ENCODE data around the gene RABGGTA. TPM values are rescaled to one million over a fixed set of nuclear protein-coding genes. Genes with fewer than 3 reads are reported as not detected.

The RABGGTA gene, protein sequence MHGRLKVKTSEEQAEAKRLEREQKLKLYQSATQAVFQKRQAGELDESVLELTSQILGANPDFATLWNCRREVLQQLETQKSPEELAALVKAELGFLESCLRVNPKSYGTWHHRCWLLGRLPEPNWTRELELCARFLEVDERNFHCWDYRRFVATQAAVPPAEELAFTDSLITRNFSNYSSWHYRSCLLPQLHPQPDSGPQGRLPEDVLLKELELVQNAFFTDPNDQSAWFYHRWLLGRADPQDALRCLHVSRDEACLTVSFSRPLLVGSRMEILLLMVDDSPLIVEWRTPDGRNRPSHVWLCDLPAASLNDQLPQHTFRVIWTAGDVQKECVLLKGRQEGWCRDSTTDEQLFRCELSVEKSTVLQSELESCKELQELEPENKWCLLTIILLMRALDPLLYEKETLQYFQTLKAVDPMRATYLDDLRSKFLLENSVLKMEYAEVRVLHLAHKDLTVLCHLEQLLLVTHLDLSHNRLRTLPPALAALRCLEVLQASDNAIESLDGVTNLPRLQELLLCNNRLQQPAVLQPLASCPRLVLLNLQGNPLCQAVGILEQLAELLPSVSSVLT
- total RNA-seq (14.8 TPM), polyA plus RNA-seq (40.4 TPM)
- long read RNA-seq, donor 1: 0 reads
- long read RNA-seq, donor 2: 0 reads
- long read RNA-seq, donor 3, partial matches to known transcripts: 0 of 1 reads
- long read RNA-seq, donor 3, other reads (novel, unspliced or antisense): 0 of 1 reads
- long read RNA-seq, donor 4, partial matches to known transcripts: 0 of 1 reads
- long read RNA-seq, donor 4, other reads (novel, unspliced or antisense): 0 of 1 reads
- long read RNA-seq, donor 5, transcript RABGGTA-201 (17 exons, 2,088 nt): major isoform, 9 of 12 reads
- long read RNA-seq, donor 5, partial matches to known transcripts: 0 of 12 reads
- long read RNA-seq, donor 5, other reads (novel, unspliced or antisense): 0 of 12 reads
- long read RNA-seq, donor 6, partial matches to known transcripts: 0 of 5 reads
- long read RNA-seq, donor 6, other reads (novel, unspliced or antisense): 0 of 5 reads
- long read RNA-seq, donor 7, partial matches to known transcripts: 0 of 3 reads
- long read RNA-seq, donor 7, other reads (novel, unspliced or antisense): 0 of 3 reads
- long read RNA-seq, donor 8, partial matches to known transcripts: 0 of 1 reads
- long read RNA-seq, donor 8, other reads (novel, unspliced or antisense): 0 of 1 reads
- long read RNA-seq, donor 9, partial matches to known transcripts: 0 of 3 reads
- long read RNA-seq, donor 9, other reads (novel, unspliced or antisense): 0 of 3 reads
- long read RNA-seq, donor 10, partial matches to known transcripts: 0 of 1 reads
- long read RNA-seq, donor 10, other reads (novel, unspliced or antisense): 0 of 1 reads

DNA sequence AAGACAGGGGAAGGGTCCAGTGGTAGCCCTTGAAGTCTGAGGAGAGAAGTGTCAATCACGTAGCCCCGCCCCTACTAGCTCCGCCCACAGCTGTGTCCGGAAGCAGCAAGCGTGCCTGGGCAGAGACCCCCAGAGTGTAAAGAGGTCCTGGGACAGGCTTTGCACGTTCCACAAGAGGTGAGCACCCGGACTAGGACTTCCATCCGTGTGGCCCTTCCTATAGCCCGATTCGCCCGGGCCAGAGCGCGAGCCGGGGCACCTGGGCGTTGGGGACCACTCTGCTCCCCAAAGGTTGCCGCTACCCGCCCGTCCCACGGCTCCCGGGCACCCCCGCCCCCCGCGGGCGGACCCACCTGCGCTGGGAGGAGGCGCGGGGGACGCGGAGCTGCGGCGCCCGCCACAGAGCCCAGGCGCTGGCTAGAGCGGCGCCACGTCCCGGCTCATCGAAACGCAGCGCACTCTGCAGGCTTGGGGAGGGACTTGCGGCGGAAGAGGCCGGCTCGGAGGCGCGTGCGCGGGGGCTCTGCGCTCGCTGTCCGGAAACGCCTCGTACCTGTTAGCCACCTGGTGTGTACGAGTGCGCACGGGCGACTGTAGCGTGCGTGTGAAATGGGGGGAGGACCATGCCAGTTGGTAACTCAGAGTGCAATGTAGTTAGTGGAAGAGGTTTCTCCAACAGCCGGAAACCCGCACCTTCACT lies at the start of gene RABGGTA:
TSS of gene RABGGTA (minus strand) at position 464 of the 700 bp plus-strand sequence. CDS start 482 bp downstream, outside the sequence.
- H3K9me3 ChIP-seq (ENCODE audit: control insufficient read depth in 2 of 2, insufficient read depth in 1 of 2, low read length in 1 of 2): no peaks in the 10 kb centered on the region
- DNase-seq (ENCODE audit: low read depth in 6 of 9, low spot score in 9 of 9): peak; percentile 80 to 96 (median 88)
- peak within 1 kb of the TSS; percentile 67 to 83 for H3K4me3 ChIP-seq (ENCODE audit: low read length in 2 of 2)
- H3K27ac ChIP-seq (ENCODE audit: low read depth in 1 of 2, low read length in 1 of 2): peak within 1 kb of the TSS; percentile 94 to 99
- peaks cover 11 to 26% of the 10 kb centered on the region in 2 donors for H3K4me1 ChIP-seq (ENCODE audit: control insufficient read depth in 2 of 2, insufficient read depth in 2 of 2, low read length in 2 of 2)
- H3K36me3 ChIP-seq (ENCODE audit: control insufficient read depth in 2 of 2, insufficient read depth in 2 of 2, low read length in 1 of 2): peaks cover 5 to 17% of the 10 kb centered on the region in 2 donors
- H3K27me3 ChIP-seq (ENCODE audit: control insufficient read depth in 2 of 2, insufficient read depth in 1 of 2, low read length in 1 of 2): no peaks in the 10 kb centered on the region
- under 1% methylated on average over 61 of the region's 61 CpGs for WGBS

DNA sequence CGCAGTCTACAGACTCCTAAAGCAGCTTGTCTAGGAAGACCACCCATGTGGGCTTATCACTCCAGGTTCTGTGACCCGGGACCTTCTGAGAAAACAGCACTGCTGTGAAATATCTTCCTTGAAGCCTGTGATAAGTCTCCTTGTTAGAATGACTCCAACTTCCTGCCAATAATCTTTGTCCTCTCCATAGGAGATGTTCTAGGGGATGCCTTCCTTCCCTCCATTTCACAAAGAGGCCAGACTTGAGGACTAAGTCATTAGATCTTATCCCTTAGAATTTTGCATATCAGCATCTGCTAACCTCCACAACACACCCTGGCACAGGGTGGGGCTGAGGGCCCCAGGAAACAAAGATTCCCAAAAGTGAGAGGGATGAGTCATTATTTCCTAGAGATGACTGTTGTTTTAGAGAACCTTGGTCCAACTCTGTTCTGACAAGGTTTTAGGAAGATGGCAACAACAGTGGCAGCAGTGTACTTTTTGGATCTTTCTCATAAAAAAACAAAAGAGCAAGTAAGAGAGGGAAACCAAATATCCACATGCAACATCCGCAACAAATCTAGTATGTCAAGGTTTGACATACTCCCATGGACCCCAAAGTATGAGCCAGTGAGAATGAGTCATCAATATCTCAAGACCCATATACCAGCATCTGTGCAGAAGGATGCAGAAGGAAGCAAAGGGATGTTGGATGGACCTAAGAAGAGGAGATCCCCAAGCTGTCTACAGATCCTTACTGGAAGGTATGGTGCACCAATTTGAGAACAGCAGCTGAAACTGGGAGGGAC lies 45.9 kb upstream of the RABGGTA start:
- Histone ChIP-seq H3K4me1 (ENCODE audit: control insufficient read depth in 2 of 2, insufficient read depth in 2 of 2, low read length in 2 of 2) (peaks cover 0 to 21% of the 10 kb centered on the region in 2 donors), H3K4me3 (ENCODE audit: low read length in 2 of 2) (no peak overlapping the region), H3K27me3 (ENCODE audit: control insufficient read depth in 2 of 2, insufficient read depth in 1 of 2, low read length in 1 of 2) (peaks cover 0 to 10% of the 10 kb centered on the region in 2 donors), H3K27ac (ENCODE audit: low read depth in 1 of 2, low read length in 1 of 2) (no peak overlapping the region), H3K36me3 (ENCODE audit: control insufficient read depth in 2 of 2, insufficient read depth in 2 of 2, low read length in 1 of 2) (no peaks in the 10 kb centered on the region), H3K9me3 (ENCODE audit: control insufficient read depth in 2 of 2, insufficient read depth in 1 of 2, low read length in 1 of 2) (no peaks in the 10 kb centered on the region)
- DNase-seq (ENCODE audit: low read depth in 6 of 9, low spot score in 9 of 9): no peak
- 96% methylated on average over 3 of the region's 3 CpGs for WGBS

DNA sequence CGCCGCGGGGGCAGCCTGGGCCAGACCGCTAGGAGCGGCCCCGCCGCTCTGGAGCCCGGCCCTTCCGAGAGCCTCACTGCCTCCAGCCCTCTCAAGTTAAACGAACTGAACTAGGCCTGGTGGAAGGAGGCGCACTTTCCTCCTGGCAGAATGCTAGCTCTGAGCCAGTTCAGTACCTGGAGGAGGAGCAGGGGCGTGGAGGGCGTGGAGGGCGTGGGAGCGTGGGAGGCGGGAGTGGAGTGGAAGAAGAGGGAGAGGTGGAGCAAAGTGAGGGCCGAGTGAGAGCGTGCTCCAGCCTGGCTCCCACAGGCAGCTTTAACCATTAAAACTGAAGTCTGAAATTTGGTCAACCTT lies 45.2 kb upstream of the RABGGTA start:
- DNase-seq (ENCODE audit: low read depth in 6 of 9, low spot score in 9 of 9): no peak
- Histone ChIP-seq H3K9me3 (ENCODE audit: control insufficient read depth in 2 of 2, insufficient read depth in 1 of 2, low read length in 1 of 2) (no peaks in the 10 kb centered on the region), H3K4me3 (ENCODE audit: low read length in 2 of 2) (no peak overlapping the region), H3K27me3 (ENCODE audit: control insufficient read depth in 2 of 2, insufficient read depth in 1 of 2, low read length in 1 of 2) (peaks cover 0 to 11% of the 10 kb centered on the region in 2 donors), H3K27ac (ENCODE audit: low read depth in 1 of 2, low read length in 1 of 2) (peak overlapping the region in 1 of 2 donors; percentile 38), H3K36me3 (ENCODE audit: control insufficient read depth in 2 of 2, insufficient read depth in 2 of 2, low read length in 1 of 2) (no peaks in the 10 kb centered on the region), H3K4me1 (ENCODE audit: control insufficient read depth in 2 of 2, insufficient read depth in 2 of 2, low read length in 2 of 2) (peaks cover 0 to 29% of the 10 kb centered on the region in 2 donors)
- WGBS: 94% methylated on average over 18 of the region's 18 CpGs

DNA sequence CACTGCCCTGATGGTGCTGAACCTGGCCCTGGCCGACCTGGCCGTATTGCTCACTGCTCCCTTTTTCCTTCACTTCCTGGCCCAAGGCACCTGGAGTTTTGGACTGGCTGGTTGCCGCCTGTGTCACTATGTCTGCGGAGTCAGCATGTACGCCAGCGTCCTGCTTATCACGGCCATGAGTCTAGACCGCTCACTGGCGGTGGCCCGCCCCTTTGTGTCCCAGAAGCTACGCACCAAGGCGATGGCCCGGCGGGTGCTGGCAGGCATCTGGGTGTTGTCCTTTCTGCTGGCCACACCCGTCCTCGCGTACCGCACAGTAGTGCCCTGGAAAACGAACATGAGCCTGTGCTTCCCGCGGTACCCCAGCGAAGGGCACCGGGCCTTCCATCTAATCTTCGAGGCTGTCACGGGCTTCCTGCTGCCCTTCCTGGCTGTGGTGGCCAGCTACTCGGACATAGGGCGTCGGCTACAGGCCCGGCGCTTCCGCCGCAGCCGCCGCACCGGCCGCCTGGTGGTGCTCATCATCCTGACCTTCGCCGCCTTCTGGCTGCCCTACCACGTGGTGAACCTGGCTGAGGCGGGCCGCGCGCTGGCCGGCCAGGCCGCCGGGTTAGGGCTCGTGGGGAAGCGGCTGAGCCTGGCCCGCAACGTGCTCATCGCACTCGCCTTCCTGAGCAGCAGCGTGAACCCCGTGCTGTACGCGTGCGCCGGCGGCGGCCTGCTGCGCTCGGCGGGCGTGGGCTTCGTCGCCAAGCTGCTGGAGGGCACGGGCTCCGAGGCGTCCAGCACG lies 44.6 kb upstream of the RABGGTA start:
- Histone ChIP-seq H3K36me3 (ENCODE audit: control insufficient read depth in 2 of 2, insufficient read depth in 2 of 2, low read length in 1 of 2) (no peaks in the 10 kb centered on the region), H3K4me3 (ENCODE audit: low read length in 2 of 2) (no peak overlapping the region), H3K27me3 (ENCODE audit: control insufficient read depth in 2 of 2, insufficient read depth in 1 of 2, low read length in 1 of 2) (peaks cover 0 to 15% of the 10 kb centered on the region in 2 donors), H3K27ac (ENCODE audit: low read depth in 1 of 2, low read length in 1 of 2) (peak overlapping the region in 1 of 2 donors; percentile 38), H3K9me3 (ENCODE audit: control insufficient read depth in 2 of 2, insufficient read depth in 1 of 2, low read length in 1 of 2) (no peaks in the 10 kb centered on the region), H3K4me1 (ENCODE audit: control insufficient read depth in 2 of 2, insufficient read depth in 2 of 2, low read length in 2 of 2) (peaks cover 2 to 34% of the 10 kb centered on the region in 2 donors)
- no peak for DNase-seq (ENCODE audit: low read depth in 6 of 9, low spot score in 9 of 9)
- 94% methylated on average over 70 of the region's 70 CpGs for WGBS

DNA sequence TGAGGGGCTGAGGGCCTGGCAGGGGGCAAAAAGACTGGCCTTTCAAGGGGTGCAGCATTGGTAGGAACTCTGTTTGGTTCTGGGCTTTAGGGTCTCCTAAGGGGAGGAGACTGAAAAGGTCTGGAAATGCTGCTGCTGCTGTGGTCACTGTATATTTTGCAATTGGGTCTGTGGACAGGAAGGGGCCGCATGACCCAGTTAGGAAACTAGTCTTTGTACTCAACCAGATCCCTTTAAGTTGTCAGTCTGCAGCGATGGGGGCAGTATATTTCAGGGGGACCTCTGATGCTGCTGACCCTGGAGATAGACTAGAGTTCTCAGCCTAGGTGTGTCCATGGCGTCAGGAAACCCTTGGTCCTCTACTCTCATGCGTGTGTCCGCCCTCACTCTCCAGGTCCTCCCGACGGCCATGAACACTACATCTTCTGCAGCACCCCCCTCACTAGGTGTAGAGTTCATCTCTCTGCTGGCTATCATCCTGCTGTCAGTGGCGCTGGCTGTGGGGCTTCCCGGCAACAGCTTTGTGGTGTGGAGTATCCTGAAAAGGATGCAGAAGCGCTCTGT lies 43.9 kb upstream of the RABGGTA start:
- WGBS: 96% methylated on average over 10 of the region's 10 CpGs
- no peak for DNase-seq (ENCODE audit: low read depth in 6 of 9, low spot score in 9 of 9)
- Histone ChIP-seq H3K9me3 (ENCODE audit: control insufficient read depth in 2 of 2, insufficient read depth in 1 of 2, low read length in 1 of 2) (no peaks in the 10 kb centered on the region), H3K4me1 (ENCODE audit: control insufficient read depth in 2 of 2, insufficient read depth in 2 of 2, low read length in 2 of 2) (peaks cover 6 to 36% of the 10 kb centered on the region in 2 donors), H3K36me3 (ENCODE audit: control insufficient read depth in 2 of 2, insufficient read depth in 2 of 2, low read length in 1 of 2) (no peaks in the 10 kb centered on the region), H3K4me3 (ENCODE audit: low read length in 2 of 2) (no peak overlapping the region), H3K27me3 (ENCODE audit: control insufficient read depth in 2 of 2, insufficient read depth in 1 of 2, low read length in 1 of 2) (peaks cover 0 to 15% of the 10 kb centered on the region in 2 donors), H3K27ac (ENCODE audit: low read depth in 1 of 2, low read length in 1 of 2) (no peak overlapping the region)

DNA sequence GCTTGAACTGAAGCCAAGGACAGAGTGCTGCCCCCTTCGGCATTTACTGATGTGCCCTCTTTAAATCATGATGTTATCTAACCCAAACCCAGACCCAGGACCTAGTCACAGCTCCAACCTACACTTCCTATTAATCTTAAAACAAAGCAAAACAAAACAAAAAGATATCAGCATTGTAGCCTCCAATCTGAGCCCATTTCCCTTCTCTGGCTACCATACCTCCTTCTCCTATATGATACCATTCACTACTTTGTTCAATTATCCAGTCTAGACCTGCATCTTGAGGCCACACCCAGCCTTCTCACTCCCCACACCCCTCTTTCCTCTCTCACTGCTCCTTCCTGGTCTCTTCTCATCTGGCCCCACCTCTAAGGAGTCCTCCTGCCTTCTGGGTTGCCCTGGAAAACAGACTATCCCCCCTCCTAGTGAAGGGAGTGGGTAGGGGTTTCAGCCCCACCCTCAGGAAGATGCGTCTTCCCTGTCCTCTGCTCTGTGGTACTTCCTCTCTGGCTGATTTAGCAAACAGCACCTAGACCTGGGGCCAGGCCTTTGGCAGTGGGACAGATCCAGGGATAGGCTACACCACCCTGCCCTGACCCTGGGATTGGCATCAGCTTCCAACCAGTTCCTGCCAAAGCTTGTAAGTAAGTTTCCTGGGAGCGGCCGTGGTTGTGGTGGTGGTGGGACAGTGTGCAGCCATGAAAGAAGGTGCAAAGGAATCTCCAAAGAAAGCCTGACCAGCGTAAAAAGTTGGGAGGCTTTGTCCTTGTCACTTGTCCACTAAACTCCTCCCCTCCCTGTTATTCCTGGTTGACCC lies 43.2 kb upstream of the RABGGTA start:
- no peak for DNase-seq (ENCODE audit: low read depth in 6 of 9, low spot score in 9 of 9)
- Histone ChIP-seq H3K27me3 (ENCODE audit: control insufficient read depth in 2 of 2, insufficient read depth in 1 of 2, low read length in 1 of 2) (peaks cover 0 to 15% of the 10 kb centered on the region in 2 donors), H3K9me3 (ENCODE audit: control insufficient read depth in 2 of 2, insufficient read depth in 1 of 2, low read length in 1 of 2) (no peaks in the 10 kb centered on the region), H3K4me1 (ENCODE audit: control insufficient read depth in 2 of 2, insufficient read depth in 2 of 2, low read length in 2 of 2) (peaks cover 9 to 44% of the 10 kb centered on the region in 2 donors), H3K27ac (ENCODE audit: low read depth in 1 of 2, low read length in 1 of 2) (no peak overlapping the region), H3K4me3 (ENCODE audit: low read length in 2 of 2) (no peak overlapping the region), H3K36me3 (ENCODE audit: control insufficient read depth in 2 of 2, insufficient read depth in 2 of 2, low read length in 1 of 2) (no peaks in the 10 kb centered on the region)
- WGBS: 82% methylated on average over 5 of the region's 5 CpGs

DNA sequence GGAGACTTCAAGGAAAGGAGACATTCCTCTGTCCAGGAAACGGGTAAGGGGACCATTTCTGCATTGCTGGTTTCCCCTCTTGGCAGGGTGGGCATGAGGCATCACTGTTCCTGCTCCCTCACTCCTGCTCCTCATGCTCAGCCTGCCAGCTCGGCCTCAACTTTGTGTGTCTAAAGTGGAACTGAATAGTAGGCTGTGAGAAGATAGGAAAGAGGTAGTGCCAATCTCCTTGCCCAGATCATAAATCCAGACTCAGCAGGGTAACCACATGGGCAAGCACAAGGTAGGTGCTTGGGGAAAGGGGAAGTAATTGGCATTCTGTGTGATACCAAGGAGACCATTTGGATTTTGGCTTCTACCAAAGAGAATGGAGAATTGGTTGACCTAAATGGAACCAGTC lies 42.5 kb upstream of the RABGGTA start:
- H3K4me1 ChIP-seq (ENCODE audit: control insufficient read depth in 2 of 2, insufficient read depth in 2 of 2, low read length in 2 of 2): peaks cover 9 to 49% of the 10 kb centered on the region in 2 donors
- H3K36me3 ChIP-seq (ENCODE audit: control insufficient read depth in 2 of 2, insufficient read depth in 2 of 2, low read length in 1 of 2): peaks cover 0 to 2% of the 10 kb centered on the region in 2 donors
- H3K27me3 ChIP-seq (ENCODE audit: control insufficient read depth in 2 of 2, insufficient read depth in 1 of 2, low read length in 1 of 2): peaks cover 0 to 11% of the 10 kb centered on the region in 2 donors
- DNase-seq (ENCODE audit: low read depth in 6 of 9, low spot score in 9 of 9): no peak
- no peaks in the 10 kb centered on the region for H3K9me3 ChIP-seq (ENCODE audit: control insufficient read depth in 2 of 2, insufficient read depth in 1 of 2, low read length in 1 of 2)
- H3K4me3 ChIP-seq (ENCODE audit: low read length in 2 of 2): no peak overlapping the region
- 32% methylated on average over 2 of the region's 2 CpGs for WGBS
- H3K27ac ChIP-seq (ENCODE audit: low read depth in 1 of 2, low read length in 1 of 2): no peak overlapping the region
